ENCODE results near the gene FSHB.

The FSHB gene

DNA sequence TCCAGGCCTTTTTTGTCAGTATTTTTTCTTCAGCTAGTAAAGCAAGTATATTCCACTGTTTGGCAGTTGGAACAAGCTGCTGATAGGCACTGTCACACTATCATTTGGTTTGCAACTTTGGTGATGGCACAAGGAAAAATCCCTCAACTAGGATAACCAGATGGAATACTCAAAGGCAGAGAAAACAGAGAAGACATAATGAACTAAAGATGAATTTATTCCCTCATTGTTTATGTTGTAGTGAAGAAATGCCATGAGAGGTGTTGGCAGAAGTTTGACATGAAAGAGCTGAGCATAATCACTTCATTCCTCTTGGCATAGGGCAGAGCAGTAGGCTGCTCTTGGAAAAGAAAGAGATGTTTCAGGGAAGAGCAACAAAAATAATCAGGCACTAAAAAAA lies 39.9 kb downstream of the FSHB start:
- DNase-seq = no peak

DNA sequence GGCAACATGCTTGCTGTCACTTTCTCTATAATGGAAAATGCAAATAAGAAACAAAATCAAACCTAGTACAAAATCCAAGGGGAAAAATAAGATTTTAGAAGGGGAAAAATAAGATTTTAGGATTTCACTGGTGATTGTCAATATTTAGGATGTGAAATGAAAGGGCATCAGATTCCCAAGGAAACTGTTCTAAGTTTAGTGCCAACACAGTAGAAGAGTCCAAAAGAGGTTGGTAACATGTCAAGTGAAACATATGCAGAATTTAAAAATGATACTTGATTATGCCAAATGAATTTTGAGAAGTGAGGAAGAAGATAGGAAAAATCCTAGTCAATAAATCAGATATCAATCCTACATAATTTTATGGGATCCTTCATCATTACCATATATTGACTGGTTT lies 46.4 kb downstream of the FSHB start:
- DNase-seq = no peak

DNA sequence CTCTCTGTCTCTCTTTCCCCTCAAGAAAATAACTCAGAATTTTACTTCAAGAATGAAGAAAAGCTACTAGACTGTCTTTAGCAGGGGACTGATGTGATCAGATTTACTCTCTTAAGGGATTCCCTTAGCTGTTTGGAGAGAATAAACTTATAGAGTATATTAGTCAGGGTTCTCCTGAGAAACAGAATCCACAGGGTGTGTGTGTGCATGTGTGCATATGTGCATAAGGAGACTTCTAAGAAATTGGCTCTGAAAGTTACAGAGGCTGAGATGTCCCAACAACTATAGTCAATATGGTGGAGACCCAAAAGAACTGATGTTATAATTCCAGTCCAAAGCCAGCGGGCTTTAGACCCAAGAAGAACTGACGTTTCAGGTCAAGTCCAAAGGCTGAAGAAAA lies 49.0 kb downstream of the FSHB start:
- DNase-seq = no peak

DNA sequence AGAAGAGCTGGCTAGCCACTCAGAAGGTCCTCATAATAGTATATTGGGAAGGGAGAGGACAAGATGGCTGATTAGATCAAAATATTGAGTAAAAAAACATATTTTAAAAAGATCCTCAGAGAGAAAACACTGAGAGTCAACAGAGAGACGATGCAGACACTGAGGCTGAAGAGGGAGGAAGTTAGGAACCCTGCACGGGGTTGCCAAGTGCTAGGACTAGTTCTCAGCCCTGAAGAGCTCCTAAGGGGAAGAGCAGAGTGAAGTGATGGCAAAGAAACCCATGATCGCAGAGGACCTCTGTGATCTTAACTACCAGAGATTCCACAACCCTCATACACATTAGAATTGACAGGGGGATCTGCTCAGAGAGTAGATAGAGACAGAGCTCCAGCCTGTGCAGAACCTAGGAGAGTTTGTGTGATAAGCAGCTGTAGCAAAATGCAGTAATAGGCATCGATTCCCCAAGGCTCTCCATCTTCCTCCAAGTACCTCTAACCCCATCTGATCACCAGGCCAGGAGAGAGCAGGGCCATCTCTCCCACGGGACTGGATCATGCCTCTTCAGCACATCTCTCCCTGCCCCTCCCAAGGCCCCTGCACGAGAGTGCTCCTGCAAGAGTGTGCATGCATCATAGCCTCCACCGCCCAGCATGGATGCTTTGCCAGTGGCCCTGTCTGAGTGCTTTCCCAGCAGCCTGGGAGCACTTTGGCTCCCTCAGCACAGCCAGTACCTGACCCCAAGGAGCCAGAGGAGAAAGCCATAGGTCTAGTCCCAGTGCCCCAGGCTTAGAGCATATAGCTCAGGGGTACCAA lies 50.9 kb downstream of the FSHB start:
- DNase-seq = no peak

DNA sequence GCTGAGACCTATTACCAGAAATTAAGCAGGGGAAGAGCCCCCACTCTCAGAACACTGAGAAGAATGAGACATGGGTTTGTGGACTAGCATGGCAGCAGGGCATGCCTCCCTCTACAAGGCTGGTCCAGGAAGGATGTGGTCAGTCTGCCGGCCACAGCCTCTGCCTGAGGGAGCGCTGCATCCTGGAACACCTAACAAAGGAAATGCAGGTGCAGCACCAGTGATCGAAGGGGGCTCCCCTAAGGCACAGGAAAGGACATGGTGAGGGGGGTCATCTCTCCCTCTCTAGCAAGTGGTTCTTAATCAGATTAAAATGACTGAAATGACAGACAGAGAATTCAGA lies 51.4 kb downstream of the FSHB start:
- no peak for DNase-seq
